HG03378 (cell line): ENCODE measurements around the gene MAPKAP1.

Source experiments
- ATAC-seq: cut with Tn5 transposase; IDR thresholded peaks from one replicate; pipeline ENCODE4 v1.9.1; 2021; ENCODE audit warnings: mild to moderate bottlenecking, moderate library complexity; ENCODE audit not compliant: unreplicated experiment

The MAPKAP1 gene

DNA sequence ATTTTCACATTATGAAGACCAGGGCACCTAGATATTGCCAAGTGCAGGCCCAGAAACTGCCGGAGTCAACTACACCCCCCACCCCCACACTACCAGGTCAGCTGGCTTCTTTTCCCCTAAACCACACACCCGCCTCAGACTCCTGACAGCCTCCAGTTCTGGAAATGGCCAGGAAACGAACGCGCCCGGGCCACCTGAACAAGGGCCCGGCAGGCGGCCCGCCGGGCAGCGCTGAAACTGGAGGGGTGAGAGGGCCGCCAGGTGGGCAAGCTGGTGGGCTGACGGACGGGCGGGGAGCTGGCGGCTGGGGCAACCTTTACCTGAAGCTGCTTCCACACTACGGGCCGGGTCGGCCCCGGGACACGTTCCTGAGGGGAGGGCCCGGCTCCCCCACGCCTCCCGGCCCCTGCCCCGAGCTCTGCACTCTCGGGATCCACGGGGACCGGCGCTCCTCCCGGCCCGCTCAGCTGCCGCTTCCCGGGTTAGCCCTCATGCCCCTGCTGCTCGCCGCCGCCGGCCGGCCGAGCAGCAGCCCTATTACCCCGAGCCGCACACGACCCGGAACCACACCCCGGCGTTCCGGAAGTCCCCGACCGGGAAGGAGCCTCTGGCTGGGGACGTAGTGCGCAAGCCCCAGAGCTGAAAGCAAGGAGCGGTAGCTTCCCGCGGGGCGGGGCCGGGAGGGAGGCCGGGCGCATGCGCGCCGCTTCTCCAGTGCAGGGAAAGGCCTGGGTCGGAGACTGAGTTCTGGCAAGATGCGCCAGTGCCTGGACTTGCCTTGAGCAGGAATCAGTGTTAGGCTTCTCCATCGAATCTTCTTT lies at the start of gene MAPKAP1:
Gene MAPKAP1 (minus strand): TSS at position 558 of the 821 bp plus-strand sequence. CDS start 34,634 bp downstream, outside the sequence.
- ATAC-seq = peak; percentile 73

DNA sequence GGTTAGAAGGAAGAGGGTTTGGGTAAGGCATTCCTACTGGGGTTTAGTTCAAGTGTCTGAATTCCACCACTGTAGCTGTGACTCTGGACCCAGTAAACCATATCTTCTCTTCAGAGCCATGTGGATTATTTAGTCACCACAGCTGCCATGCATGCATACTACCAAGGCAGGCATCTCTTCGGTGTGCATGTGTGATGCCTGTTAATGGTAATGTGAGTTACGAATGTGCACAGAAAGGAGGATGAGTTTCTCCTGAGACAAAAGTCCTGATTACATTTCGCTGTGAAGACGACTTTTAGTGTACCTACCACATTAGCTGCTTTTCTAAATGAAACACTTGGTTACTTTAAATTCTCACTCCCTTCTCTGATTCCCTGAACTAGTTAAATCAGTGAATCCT lies 49.5 kb upstream of the MAPKAP1 start:
- no peak for ATAC-seq

DNA sequence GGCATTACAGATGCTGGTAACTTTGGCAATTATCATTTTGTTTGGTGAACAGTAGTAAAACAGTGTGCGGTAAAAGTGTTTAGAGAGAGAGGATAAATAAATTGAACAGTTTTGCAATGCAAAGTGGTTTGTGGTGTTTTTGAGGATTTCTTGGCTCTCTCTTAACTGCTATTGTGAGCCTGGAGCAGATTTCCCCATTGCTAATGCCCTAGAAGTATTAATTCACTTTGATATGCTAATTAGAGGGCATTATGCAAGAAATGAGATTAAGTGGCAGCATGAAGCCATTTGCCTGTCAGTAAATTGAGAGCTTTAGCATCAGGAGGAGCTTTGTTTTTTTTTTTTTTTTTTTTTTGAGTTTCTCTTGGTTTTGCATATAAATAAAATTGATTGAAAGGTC lies 48.3 kb upstream of the MAPKAP1 start:
- ATAC-seq = no peak

DNA sequence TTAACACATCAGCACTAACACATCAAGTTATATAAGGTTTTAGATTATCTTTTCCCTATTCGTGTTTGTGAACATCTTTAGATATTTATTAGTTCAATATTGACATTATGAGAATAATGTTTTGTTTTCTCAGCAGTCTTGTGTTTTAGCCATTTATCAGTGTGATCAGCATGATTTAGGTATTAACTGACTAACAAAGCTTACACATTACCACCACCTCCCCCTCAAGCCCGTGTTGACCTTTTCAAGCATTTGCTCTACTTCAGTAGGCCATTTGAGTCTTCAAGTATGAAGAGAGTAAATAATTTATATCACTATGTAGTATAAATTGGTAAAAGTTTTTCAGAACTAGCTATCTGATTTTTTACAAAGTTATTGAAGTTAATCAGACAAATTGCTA lies 47.1 kb upstream of the MAPKAP1 start:
- no peak for ATAC-seq

- ATAC-seq = no peak
Measured at GRCh38 chr9:125752070-125752628, 45.1 kb upstream of the MAPKAP1 start.

DNA sequence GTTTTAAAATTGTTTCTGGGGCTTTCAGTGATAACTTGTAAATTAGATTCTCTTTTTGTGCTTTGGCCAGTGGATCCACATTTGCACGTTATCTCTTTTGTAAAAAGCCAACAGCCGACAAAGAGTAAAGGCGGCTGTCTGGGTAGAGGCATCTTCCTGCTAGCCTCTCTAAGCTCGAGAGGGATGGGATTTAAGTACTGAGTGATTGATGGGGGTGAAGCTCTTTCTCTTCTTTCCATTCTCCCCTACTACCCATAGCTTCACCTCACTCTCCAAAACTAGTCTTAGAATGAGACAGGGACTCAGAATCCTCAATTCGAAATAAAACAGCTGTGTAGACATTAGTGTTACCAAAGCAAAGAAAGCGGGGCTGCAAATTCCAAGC lies 43.6 kb upstream of the MAPKAP1 start:
- no peak for ATAC-seq

- ATAC-seq = no peak
Measured at GRCh38 chr9:125749951-125750626, 43.1 kb upstream of the MAPKAP1 start.

DNA sequence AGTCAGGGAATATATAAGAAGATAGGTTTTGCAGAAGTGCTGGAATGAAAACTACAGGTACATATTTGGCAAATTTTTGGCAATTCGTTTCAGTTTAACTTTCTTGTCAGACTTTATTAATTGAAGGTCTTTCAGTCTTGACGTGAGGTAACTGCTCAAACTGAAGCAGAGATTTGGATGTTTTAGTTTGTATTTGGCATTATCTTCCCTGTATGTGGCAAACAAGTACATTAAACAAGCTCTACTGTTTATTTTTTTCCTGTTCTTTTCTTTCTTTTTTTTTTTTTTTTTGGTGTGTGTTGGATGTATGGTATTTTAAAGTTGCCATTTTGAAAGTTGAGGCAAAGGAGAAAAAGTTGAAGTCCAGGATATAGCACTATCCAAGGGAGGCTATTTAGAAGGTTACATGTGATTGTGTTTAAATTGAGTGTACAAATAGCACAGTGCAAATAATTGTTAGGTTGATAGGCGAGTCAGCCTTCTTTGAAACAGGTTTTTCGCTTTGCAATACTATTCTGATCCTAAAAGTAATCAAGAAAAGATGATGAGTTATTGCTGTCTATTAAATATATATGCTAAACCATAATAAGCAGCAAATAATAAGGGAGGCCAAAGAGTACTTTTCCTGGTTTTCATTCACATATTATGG lies 42.4 kb upstream of the MAPKAP1 start:
- ATAC-seq = no peak

DNA sequence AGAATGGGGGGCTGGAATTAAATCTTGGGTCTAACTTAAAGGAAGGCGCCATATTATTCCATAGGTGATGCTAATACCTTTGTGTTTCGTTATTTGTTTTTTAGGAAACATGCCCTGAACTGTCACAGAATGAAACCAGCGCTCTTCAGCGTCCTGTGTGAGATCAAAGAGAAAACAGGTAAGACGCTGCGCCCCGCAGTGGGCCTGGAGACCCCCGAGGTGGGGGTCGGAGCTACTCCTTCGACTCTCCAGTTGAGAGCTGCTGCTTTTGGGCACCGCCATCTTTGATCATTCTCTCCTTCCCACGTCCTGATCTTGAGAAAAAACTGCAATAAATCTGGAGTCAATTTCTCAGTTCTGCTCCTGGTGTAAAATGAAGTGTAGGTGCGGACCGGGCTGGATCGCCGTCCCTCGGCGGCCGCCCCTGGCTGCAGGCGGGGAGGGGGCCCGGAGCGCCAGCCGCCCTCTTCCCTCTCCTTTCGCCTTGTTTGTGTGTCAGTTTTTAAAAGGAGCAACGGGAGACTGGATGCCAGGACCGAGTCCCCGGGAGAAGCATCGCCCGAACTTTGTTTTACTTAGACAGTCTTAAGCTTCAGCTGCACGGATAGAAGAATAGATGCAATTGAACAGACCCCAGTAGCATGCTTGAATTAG lies 41.6 kb upstream of the MAPKAP1 start:
- ATAC-seq = no peak

DNA sequence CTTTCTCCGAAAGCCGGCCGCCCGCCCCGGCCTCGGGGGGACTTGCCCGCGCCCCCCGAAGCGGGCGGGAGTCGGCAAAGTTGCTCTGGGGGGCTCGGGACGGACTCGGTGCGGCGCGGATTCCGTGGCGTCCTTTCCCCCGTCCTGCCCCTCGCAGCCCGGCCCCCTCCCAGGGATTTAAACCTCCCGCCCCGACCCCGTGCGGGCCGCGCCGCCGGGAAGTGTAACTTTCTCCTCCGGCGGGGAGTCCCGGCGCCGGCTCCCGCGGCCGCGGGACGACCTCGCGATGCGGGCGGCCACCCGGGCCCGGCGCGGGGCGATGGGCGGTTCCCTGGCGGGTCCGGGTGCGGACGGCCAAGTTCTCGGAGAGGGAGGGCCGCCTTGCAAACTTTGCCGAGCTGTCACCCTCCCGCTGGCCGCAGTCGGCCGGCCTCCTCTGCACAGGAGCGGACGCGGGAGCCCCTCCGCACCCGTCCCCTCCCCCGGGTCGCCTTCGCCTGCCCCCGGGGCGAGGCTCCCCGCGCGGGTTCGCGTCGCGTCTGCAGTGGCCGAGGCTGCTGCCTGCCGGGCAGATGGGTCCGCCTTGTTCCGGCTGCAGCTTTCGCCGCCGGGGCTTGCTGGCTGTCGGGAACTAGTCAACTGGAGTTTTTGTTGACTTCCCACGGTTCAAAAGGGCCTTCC lies 40.9 kb upstream of the MAPKAP1 start:
- ATAC-seq = no peak

DNA sequence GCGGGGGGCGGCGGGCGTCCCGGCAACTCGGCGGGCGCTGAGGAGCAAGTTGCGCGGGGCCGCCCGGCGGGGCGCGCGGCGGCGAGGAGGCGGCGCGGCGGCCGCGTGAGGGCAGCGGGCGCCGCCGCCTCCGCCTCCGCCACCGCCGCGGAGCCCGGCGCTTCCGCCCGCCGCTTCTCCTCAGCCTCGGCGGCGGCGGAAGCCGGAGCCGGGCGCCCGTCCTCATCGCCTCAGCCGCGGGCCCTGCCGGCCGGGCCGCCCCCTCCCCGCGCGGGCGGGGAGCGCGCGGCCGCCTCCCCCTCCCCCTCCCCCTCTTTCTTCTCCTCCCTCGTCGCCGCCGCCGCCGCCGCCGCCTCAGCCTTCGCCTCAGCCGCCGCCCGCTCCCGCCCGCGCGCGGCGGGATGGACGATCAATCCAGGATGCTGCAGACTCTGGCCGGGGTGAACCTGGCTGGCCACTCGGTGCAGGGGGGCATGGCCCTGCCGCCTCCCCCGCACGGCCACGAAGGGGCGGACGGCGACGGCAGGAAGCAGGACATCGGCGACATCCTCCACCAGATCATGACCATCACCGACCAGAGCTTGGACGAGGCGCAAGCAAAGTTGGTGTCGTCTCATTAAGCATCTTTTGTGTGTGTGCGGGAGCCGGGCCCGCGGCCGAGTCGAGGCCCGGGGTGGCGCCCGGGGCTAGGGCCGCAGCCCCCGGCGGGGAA lies 40.2 kb upstream of the MAPKAP1 start, which contains the start of gene PBX3:
Gene PBX3 (plus strand): TSS at position 321 of the 712 bp plus-strand sequence.
- no peak for ATAC-seq

- no peak for ATAC-seq
Measured at GRCh38 chr9:125746774-125747052, 39.7 kb upstream of the MAPKAP1 start.

DNA sequence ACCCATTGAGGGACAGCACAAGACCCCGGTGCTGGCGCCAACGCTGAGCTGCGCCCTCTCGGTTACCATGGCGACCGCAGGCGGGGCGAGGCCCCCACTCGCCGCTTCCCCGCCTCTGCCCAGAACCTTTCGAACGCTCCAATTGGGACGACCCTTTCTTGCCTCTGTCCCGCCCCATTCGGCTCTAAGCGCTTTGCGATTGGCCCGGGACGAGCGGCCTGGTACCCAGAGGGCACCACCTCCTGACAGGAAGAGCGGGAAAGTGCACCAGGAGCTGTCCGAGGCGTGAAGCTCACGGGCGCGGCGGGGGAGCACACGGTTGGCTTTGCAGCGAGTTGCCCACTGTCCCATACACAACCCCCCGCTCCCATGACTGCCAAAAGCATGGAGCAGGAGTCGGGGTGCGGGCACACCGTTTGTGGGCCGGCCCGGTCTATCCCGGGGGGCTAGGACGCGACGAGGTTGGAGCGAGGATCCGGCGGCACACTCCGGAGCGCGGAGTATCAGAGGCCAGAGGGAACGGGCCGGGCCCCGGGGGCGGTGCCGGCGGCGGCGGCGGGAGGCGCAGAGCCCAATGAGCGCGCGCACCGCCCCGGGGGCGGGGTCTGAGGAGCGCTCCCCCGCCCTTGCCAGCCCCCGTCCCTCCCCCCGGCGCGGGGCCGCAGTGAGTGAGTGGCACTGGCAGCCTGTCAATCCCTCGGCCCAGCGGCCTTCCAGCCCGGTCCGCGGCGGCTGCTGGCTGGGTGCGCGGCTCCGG lies 39.2 kb upstream of the MAPKAP1 start:
- peak; percentile 64 for ATAC-seq

DNA sequence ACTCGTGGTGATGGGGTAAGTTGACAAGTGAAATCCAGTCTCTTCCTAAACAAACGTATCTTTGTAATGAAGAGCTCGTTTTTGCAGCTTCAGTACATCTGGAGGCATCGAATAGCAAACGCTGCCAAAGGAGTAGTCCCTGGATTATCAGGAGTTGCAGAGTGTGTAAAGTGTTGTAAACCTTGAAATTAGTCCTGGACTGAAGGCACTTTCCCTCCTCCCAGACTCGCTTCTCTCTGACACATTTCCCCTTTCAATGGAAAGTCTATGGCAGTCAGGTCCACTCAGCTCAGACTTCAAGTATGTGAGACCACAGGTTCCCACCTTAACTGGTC lies 38.6 kb upstream of the MAPKAP1 start:
- ATAC-seq = no peak

DNA sequence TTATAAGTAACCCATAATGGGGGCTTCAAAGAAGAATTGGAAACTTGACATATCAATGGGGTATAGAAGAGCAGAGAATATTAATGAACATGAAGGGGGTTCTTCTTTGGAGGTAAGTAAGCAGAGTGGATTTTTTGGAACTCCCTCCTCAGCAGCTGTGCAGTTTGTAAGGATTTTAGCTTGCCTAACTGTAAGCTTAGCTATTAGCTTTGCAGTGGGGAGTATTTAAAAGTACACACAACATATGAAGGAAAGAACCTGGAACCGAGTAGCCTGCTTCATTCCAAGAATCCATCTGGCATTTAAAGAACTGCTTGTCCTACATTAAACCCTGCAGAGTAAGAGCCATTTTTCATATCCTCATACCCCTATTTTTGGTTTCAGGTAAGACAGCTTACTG lies 38.0 kb upstream of the MAPKAP1 start:
- no peak for ATAC-seq

DNA sequence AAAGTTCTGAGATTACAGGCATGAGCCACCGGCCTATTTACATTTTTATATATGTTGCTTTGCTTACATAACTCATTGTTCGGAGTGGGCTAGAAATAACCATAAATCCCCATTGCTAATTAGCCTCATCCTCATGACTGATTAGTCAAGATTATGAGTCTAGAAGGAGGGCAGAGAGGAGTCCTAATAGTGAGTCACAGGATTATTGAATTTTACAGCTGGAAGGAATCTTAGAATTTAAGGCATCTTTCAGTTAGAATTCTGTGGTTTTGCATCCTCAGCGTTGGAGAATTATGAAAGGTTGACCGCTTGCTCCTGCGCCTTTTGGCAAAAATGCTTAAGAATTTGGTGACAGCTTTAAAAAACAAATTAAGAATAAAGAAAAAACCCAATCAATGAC lies 37.6 kb upstream of the MAPKAP1 start:
- no peak for ATAC-seq

DNA sequence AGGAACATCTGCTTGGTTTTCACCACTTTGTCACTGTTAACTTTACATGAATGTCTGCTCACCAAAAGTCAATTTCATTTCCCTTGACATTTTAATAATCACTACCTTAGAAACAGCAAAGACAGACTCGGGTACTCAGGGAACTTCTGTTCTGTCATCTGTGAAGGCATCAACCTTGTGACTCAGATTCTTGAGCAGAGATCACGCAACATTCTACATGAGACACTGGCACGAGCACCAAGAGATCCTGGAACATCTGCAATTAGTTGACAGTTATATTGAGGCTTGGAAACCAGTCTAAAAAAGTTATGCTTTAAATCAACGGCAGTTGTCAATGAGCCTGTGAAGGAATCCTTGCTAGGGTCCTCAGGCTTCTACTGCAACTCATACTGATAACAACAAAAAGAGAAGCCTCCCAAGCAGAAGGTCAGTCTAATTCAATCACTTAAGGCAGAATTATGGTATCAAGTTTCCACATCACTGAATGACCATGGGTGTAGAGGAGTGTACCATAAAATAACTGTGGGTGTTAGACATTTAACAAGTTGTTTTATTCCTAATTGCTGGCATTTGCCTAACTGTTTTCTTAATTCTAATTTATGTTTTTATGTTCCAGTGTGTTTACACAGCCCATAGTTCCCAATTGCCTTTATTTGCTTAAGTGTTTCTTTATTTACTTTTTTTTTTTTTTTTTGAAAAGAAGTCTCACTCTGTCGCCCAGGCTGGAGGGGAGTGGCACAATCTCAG lies 36.8 kb upstream of the MAPKAP1 start:
- no peak for ATAC-seq

DNA sequence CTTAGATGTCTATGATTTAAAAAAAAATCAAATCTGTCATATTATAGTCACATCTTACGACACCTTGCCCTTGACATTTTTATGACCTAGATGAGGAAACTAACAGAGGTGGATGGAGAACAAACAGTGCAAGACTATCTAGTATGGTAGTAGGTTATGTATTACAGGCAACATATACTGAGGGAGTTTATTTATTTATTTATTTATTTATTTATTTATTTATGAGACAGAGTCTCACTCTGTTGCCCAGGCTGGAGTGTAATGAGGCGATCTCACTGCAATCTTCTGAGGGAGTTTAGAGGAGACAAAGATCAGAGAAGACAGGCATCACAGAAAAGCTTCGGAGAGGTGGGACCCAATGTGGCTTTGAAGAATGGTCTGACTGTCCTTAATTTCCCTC lies 35.6 kb upstream of the MAPKAP1 start:
- no peak for ATAC-seq

- no peak for ATAC-seq
Measured at GRCh38 chr9:125739436-125739835, 32.4 kb upstream of the MAPKAP1 start.
